Uterus (tissue), 2 donors: ENCODE results near the gene CARD16.

Source experiments
- CTCF ChIP-seq, 4 experiments: fragments of 200-600 bp in 2 of 4; fragments of 450-650 bp in 2 of 4; sonication (generic) in 2 of 4; IDR thresholded peaks; one replicate each; pipeline ENCODE4 v1.5.1; 2016 to 2019; ENCODE audit warnings: antibody characterized with exemption in 4 of 4, mild to moderate bottlenecking in 2 of 4, moderate library complexity in 1 of 4
- POLR2A ChIP-seq, 2 donors: fragments of 450-650 bp; IDR thresholded peaks; one replicate each; pipeline ENCODE4 v1.6.1; 2016; ENCODE audit warnings: antibody characterized with exemption in 2 of 2, mild to moderate bottlenecking in 1 of 2, moderate library complexity in 1 of 2

GRCh38 chr11:105051559-105051958, 6.4 kb upstream of the CARD16 start:
- TF ChIP-seq CTCF (IDR thresholded peaks at IDR 0.05) (no peak), POLR2A (IDR thresholded peaks at IDR 0.05) (no peak)
